Neural cell (in vitro differentiated cells): ENCODE data around the gene PIBF1. TPM values are rescaled to one million over a fixed set of nuclear protein-coding genes. Genes with fewer than 3 reads are reported as not detected.

Experiments used
- H2AFZ ChIP-seq: fragments of 200-600, 300-800 bp; sonication (generic), shearing (Covaris generic); 2 replicates; pipeline ENCODE4 v1.6.0; 2014; ENCODE audit warnings: low read depth, mild to moderate bottlenecking, antibody characterized with exemption, low read length, moderate library complexity
- H3F3A ChIP-seq: fragments of 200-600 bp; shearing (Covaris generic); 2 replicates; pipeline ENCODE4 v1.6.1; 2016; ENCODE audit warnings: mild to moderate bottlenecking, moderate library complexity, mixed read lengths, antibody characterized with exemption, low read length; ENCODE audit not compliant: insufficient read depth, poor library complexity, severe bottlenecking
- H3K27ac ChIP-seq: fragments of 200-600, 300-800 bp; sonication (generic), shearing (Covaris generic); 2 replicates; pipeline ENCODE4 v1.5.1; 2014; ENCODE audit warnings: mild to moderate bottlenecking, low read length, moderate library complexity
- H3K27me3 ChIP-seq: fragments of 300-800, 200-600 bp; sonication (generic), shearing (Covaris generic); 2 replicates; pipeline ENCODE4 v1.6.0; 2014; ENCODE audit warnings: mild to moderate bottlenecking, low read depth, low read length, moderate library complexity; ENCODE audit not compliant: insufficient read depth
- H3K36me3 ChIP-seq: fragments of 300-800, 200-600 bp; sonication (generic), shearing (Covaris generic); 2 replicates; pipeline ENCODE4 v1.5.1; 2014; ENCODE audit warnings: mild to moderate bottlenecking, antibody characterized with exemption, low read length, moderate library complexity; ENCODE audit not compliant: insufficient read depth
- H3K4me2 ChIP-seq: fragments of 300-800, 200-600 bp; sonication (generic), shearing (Covaris generic); 2 replicates; pipeline ENCODE4 v1.6.0; 2014; ENCODE audit warnings: mild to moderate bottlenecking, low read length
- H3K4me3 ChIP-seq: fragments of 300-800, 200-600 bp; sonication (generic), shearing (Covaris generic); 2 replicates; pipeline ENCODE4 v1.5.1; 2014; ENCODE audit warnings: mild to moderate bottlenecking, low read length, moderate library complexity
- H3K79me2 ChIP-seq: fragments of 200-600 bp; shearing (Covaris generic); replicated peaks from 2 replicates; pipeline ENCODE4 v1.6.0; 2014; ENCODE audit warnings: mild to moderate bottlenecking, low read length, moderate library complexity; ENCODE audit not compliant: insufficient read depth
- H3K9ac ChIP-seq: fragments of 300-800, 200-600 bp; sonication (generic), shearing (Covaris generic); 2 replicates; pipeline ENCODE4 v1.6.1; 2016; ENCODE audit warnings: mild to moderate bottlenecking, low read length, mixed read lengths
- H3K9me2 ChIP-seq: fragments of 200-600 bp; shearing (Covaris generic); 2 replicates; pipeline ENCODE4 v1.6.1; 2016; ENCODE audit warnings: mild to moderate bottlenecking, low read length, mixed read lengths; ENCODE audit not compliant: insufficient read depth
- H3K9me3 ChIP-seq: fragments of 200-600, 300-800 bp; sonication (generic), shearing (Covaris generic); 2 replicates; pipeline ENCODE4 v1.6.1; 2016; ENCODE audit warnings: mild to moderate bottlenecking, mixed run types, low read length, moderate library complexity, mixed read lengths
- H4K20me1 ChIP-seq: fragments of 200-600 bp; shearing (Covaris generic); 2 replicates; pipeline ENCODE4 v1.6.1; 2016; ENCODE audit warnings: mild to moderate bottlenecking, mixed run types; ENCODE audit not compliant: insufficient read depth
- EP300 ChIP-seq: fragments of 450-650 bp; conservative IDR thresholded peaks from 2 replicates; pipeline ENCODE4 v1.6.1; 2014; ENCODE audit warnings: antibody characterized with exemption, mild to moderate bottlenecking, moderate library complexity; ENCODE audit not compliant: poor library complexity, severe bottlenecking
- EZH2 ChIP-seq: fragments of 200-600, 300-800 bp; shearing (Covaris generic), sonication (generic); IDR thresholded peaks from 2 replicates; pipeline ENCODE4 v1.6.1; 2014; ENCODE audit warnings: antibody characterized with exemption, low read length, borderline replicate concordance, mild to moderate bottlenecking; ENCODE audit not compliant: insufficient read depth, poor library complexity, severe bottlenecking
- MXI1 ChIP-seq: fragments of 450-650 bp; conservative IDR thresholded peaks from 2 replicates; pipeline ENCODE4 v1.6.1; 2014; ENCODE audit warnings: antibody characterized with exemption, mild to moderate bottlenecking; ENCODE audit not compliant: poor library complexity, severe bottlenecking
- POLR2AphosphoS5 ChIP-seq: IDR thresholded peaks from 2 replicates; pipeline ENCODE4 v1.6.1; 2012
- RAD21 ChIP-seq: fragments of 450-650 bp; conservative IDR thresholded peaks from 2 replicates; pipeline ENCODE4 v1.6.1; 2014; ENCODE audit warnings: antibody characterized with exemption, mild to moderate bottlenecking, moderate library complexity
- SMC3 ChIP-seq: fragments of 450-650 bp; conservative IDR thresholded peaks from 2 replicates; pipeline ENCODE4 v1.6.1; 2014; ENCODE audit warnings: antibody characterized with exemption, mild to moderate bottlenecking, moderate library complexity; ENCODE audit not compliant: poor library complexity
- TAF1 ChIP-seq: IDR thresholded peaks from 2 replicates; pipeline ENCODE4 v1.6.1; 2012; ENCODE audit warnings: low read depth
- polyA plus RNA-seq: library from polyadenylated mRNA; depleted of rRNA; stranded (reverse); fragments of >200 nt; gene quantifications from 2 replicates; pipeline ENCODE4 v1.2.3, GENCODE V29; 2014
- TF ChIP-seq, protein P1 (sequence below): IDR thresholded peaks from 2 replicates; pipeline ENCODE4 v1.6.1; 2012; ENCODE audit warnings: borderline replicate concordance
- TF ChIP-seq, protein P2 (sequence below): fragments of 450-650 bp; IDR thresholded peaks from 2 replicates; pipeline ENCODE4 v1.5.1; 2014; ENCODE audit warnings: antibody characterized with exemption, mild to moderate bottlenecking, moderate library complexity; ENCODE audit not compliant: poor library complexity, severe bottlenecking

Gene PIBF1
- polyA plus RNA-seq, 1 donor from 2014 or later, result 42.4 TPM

DNA sequence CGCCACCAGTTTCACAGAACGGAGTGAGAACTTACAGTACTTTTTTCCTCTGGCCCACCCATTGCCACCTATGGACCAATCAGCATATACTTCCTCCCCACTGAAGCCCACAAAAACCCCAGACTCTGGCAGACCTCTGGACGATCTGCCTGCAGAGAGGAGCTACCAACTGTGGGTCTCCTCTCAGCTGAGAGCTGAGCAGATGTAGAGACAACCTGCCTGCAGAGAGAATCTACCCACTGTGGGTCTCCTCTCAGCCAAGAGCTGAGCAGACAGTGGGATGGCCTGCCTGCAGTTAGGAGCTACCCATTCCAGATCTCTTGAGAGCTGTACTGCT is 69.7 kb downstream of the PIBF1 start:
- Histone ChIP-seq H3F3A (no peaks in the 10 kb centered on the region), H3K9me3 (no peaks in the 10 kb centered on the region), H3K27me3 (no peaks in the 10 kb centered on the region), H3K36me3 (no peaks in the 10 kb centered on the region), H3K4me3 (no peak overlapping the region), H3K27ac (no peak overlapping the region), H3K79me2 (no peaks in the 10 kb centered on the region), H2AFZ (no peak overlapping the region), H3K9me2 (no peaks in the 10 kb centered on the region), H3K4me2 (no peak overlapping the region), H4K20me1 (no peaks in the 10 kb centered on the region), H3K9ac (no peak overlapping the region)
- TF ChIP-seq, protein P1, sequence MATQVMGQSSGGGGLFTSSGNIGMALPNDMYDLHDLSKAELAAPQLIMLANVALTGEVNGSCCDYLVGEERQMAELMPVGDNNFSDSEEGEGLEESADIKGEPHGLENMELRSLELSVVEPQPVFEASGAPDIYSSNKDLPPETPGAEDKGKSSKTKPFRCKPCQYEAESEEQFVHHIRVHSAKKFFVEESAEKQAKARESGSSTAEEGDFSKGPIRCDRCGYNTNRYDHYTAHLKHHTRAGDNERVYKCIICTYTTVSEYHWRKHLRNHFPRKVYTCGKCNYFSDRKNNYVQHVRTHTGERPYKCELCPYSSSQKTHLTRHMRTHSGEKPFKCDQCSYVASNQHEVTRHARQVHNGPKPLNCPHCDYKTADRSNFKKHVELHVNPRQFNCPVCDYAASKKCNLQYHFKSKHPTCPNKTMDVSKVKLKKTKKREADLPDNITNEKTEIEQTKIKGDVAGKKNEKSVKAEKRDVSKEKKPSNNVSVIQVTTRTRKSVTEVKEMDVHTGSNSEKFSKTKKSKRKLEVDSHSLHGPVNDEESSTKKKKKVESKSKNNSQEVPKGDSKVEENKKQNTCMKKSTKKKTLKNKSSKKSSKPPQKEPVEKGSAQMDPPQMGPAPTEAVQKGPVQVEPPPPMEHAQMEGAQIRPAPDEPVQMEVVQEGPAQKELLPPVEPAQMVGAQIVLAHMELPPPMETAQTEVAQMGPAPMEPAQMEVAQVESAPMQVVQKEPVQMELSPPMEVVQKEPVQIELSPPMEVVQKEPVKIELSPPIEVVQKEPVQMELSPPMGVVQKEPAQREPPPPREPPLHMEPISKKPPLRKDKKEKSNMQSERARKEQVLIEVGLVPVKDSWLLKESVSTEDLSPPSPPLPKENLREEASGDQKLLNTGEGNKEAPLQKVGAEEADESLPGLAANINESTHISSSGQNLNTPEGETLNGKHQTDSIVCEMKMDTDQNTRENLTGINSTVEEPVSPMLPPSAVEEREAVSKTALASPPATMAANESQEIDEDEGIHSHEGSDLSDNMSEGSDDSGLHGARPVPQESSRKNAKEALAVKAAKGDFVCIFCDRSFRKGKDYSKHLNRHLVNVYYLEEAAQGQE, result no peak
- no peak for TF ChIP-seq RAD21
- no peak for TF ChIP-seq SMC3
- no peak for TF ChIP-seq EP300
- no peak for TF ChIP-seq MXI1
- no peak for TF ChIP-seq POLR2AphosphoS5
- TF ChIP-seq EZH2, result no peak
- TF ChIP-seq, protein P2, sequence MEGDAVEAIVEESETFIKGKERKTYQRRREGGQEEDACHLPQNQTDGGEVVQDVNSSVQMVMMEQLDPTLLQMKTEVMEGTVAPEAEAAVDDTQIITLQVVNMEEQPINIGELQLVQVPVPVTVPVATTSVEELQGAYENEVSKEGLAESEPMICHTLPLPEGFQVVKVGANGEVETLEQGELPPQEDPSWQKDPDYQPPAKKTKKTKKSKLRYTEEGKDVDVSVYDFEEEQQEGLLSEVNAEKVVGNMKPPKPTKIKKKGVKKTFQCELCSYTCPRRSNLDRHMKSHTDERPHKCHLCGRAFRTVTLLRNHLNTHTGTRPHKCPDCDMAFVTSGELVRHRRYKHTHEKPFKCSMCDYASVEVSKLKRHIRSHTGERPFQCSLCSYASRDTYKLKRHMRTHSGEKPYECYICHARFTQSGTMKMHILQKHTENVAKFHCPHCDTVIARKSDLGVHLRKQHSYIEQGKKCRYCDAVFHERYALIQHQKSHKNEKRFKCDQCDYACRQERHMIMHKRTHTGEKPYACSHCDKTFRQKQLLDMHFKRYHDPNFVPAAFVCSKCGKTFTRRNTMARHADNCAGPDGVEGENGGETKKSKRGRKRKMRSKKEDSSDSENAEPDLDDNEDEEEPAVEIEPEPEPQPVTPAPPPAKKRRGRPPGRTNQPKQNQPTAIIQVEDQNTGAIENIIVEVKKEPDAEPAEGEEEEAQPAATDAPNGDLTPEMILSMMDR, result no peak
- TF ChIP-seq TAF1, result no peak

DNA sequence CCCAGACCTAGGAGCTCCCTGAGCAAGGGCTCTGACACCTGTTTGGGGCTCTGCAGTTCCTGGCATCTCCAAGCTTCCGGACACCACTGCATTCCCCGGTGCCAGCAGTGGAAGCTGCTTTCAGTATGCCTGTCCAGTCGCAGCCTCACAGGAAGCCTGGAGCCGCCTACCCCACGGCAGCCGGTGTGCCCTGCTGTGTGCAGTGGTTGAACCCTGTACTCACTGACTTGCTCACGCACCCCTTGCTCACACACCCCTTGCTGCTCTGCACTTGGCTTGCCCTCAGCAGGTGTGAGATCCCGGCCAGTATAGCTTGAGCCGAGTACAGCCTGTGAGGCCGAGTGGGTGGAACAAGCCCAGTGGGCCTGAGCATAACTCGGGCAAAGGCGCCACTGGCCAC is 70.3 kb downstream of the PIBF1 start:
- Histone ChIP-seq H2AFZ (no peak overlapping the region), H3K27me3 (no peaks in the 10 kb centered on the region), H3K4me3 (no peak overlapping the region), H4K20me1 (no peaks in the 10 kb centered on the region), H3F3A (no peaks in the 10 kb centered on the region), H3K9me3 (no peaks in the 10 kb centered on the region), H3K9ac (no peak overlapping the region), H3K79me2 (no peaks in the 10 kb centered on the region), H3K4me2 (no peak overlapping the region), H3K36me3 (no peaks in the 10 kb centered on the region), H3K27ac (no peak overlapping the region), H3K9me2 (no peaks in the 10 kb centered on the region)
- TF ChIP-seq RAD21, result no peak
- no peak for TF ChIP-seq EZH2
- no peak for TF ChIP-seq SMC3
- no peak for TF ChIP-seq TAF1

DNA sequence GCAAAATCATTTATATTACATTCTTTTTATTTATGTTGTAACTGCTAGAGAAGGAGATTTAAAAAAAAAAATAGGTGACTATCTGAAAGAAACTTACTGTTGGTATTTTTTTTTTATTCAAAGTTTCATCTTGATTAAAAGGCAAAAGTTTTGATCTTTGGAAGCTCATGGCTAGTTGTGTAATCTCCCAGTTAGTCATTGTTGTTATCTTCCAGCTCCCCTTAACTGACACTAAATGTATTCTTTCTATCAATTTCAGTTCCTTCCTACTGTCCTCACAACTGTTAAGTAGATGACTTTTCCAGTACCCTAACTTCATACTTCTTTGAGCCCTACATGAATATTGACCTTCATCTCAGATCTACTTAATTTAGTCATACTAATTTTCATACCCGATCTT is 71.1 kb downstream of the PIBF1 start:
- H3K9ac ChIP-seq, result no peak overlapping the region
- no peaks in the 10 kb centered on the region for H3K9me3 ChIP-seq
- H3K79me2 ChIP-seq, result no peaks in the 10 kb centered on the region
- no peak for TF ChIP-seq EP300
- no peak for TF ChIP-seq RAD21
- H3K4me2 ChIP-seq, result no peak overlapping the region
- no peak overlapping the region for H2AFZ ChIP-seq
- no peaks in the 10 kb centered on the region for H3F3A ChIP-seq
- no peaks in the 10 kb centered on the region for H4K20me1 ChIP-seq
- no peaks in the 10 kb centered on the region for H3K27me3 ChIP-seq
- H3K36me3 ChIP-seq, result no peaks in the 10 kb centered on the region
- H3K4me3 ChIP-seq, result no peak overlapping the region
- H3K27ac ChIP-seq, result no peak overlapping the region
- H3K9me2 ChIP-seq, result no peaks in the 10 kb centered on the region
